DOHH2 (cell line): ENCODE data around the gene ADRA2A.

Experiments
- H3F3A ChIP-seq: fragments of 200-600 bp; sonication (generic), shearing (Covaris generic); 2 replicates; pipeline ENCODE4 v1.6.0; 2016; ENCODE audit warnings: antibody characterized with exemption, mild to moderate bottlenecking; ENCODE audit not compliant: control insufficient read depth, insufficient read depth
- H3K27ac ChIP-seq: fragments of 200-600 bp; sonication (generic); 2 replicates; pipeline ENCODE4 v1.5.1; 2014; ENCODE audit warnings: low read depth, mild to moderate bottlenecking, low read length, moderate library complexity
- H3K27me3 ChIP-seq: fragments of 200-600 bp; sonication (generic); 2 replicates; pipeline ENCODE4 v1.6.1; 2014; ENCODE audit warnings: mild to moderate bottlenecking, low read length, mixed read lengths; ENCODE audit not compliant: control insufficient read depth
- H3K36me3 ChIP-seq: fragments of 200-600 bp; sonication (generic); 2 replicates; pipeline ENCODE4 v1.6.1; 2014; ENCODE audit warnings: mild to moderate bottlenecking, low read length, moderate library complexity, mixed read lengths; ENCODE audit not compliant: control insufficient read depth
- H3K4me1 ChIP-seq: fragments of 200-600 bp; sonication (generic); 2 replicates; pipeline ENCODE4 v1.6.1; 2014; ENCODE audit warnings: mild to moderate bottlenecking, low read length, mixed read lengths; ENCODE audit not compliant: control insufficient read depth
- H3K4me2 ChIP-seq: fragments of 200-600 bp; sonication (generic); 2 replicates; pipeline ENCODE4 v1.6.0; 2014; ENCODE audit warnings: mild to moderate bottlenecking, low read length, moderate library complexity
- H3K4me3 ChIP-seq: fragments of 200-600 bp; sonication (generic); 2 replicates; pipeline ENCODE4 v1.5.1; 2014; ENCODE audit warnings: mild to moderate bottlenecking, low read length, mixed read lengths
- H3K79me2 ChIP-seq: fragments of 200-600 bp; sonication (generic); 2 replicates; pipeline ENCODE4 v1.6.1; 2014; ENCODE audit warnings: mild to moderate bottlenecking, low read length, mixed read lengths; ENCODE audit not compliant: control insufficient read depth
- H3K9me2 ChIP-seq: fragments of 200-600 bp; sonication (generic); replicated peaks from 2 replicates; pipeline ENCODE4 v1.6.1; 2014; ENCODE audit warnings: mild to moderate bottlenecking, low read length, mixed read lengths; ENCODE audit not compliant: control insufficient read depth
- H3K9me3 ChIP-seq: fragments of 200-600 bp; sonication (generic); 2 replicates; pipeline ENCODE4 v1.6.1; 2014; ENCODE audit warnings: antibody characterized with exemption, low read length, mixed read lengths; ENCODE audit not compliant: control insufficient read depth, insufficient read depth
- H4K20me1 ChIP-seq: fragments of 200-600 bp; sonication (generic); 2 replicates; pipeline ENCODE4 v1.6.0; 2014; ENCODE audit warnings: low read depth, mild to moderate bottlenecking, antibody characterized with exemption, low read length, moderate library complexity; ENCODE audit not compliant: control insufficient read depth, insufficient read depth
- EZH2phosphoT487 ChIP-seq: fragments of 200-600 bp; sonication (generic); IDR thresholded peaks from 2 replicates; pipeline ENCODE4 v1.6.1; 2017; ENCODE audit warnings: borderline replicate concordance, mild to moderate bottlenecking, antibody characterized with exemption, low read length, moderate library complexity, mixed read lengths
- TF ChIP-seq, protein P1 (sequence below): fragments of 200-600 bp; sonication (generic); IDR thresholded peaks from one replicate; pipeline ENCODE4 v1.5.1; 2014; ENCODE audit warnings: antibody characterized with exemption, mild to moderate bottlenecking, low read depth, low read length; ENCODE audit not compliant: poor library complexity, severe bottlenecking

Gene ADRA2A

DNA sequence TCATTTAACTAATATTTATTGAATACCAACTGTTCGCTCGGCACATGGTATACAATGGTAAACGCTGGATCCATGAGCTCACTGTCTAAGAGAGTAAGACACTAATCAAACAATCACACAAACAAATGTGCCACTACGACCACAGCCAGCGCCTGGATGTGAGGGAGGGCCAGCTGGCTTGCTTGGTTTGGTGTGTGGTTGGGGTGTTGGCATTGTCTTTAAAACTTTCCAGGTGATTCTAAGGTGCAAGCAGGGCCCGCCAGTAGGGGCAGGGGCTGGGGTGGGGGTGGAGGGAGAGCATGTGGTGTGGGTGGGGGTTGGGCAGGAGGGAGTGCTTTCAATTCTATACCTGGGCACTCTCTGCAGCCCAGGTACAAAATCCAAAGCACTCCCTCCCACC lies 31.6 kb downstream of the ADRA2A start:
- peaks cover 4% of the 10 kb centered on the region; the same call in 1 of the 2 replicates for H3K27me3 ChIP-seq
- H3K4me1 ChIP-seq: no peaks in the 10 kb centered on the region
- no peaks in the 10 kb centered on the region for H3K9me3 ChIP-seq
- no peaks in the 10 kb centered on the region for H4K20me1 ChIP-seq
- H3K79me2 ChIP-seq: no peaks in the 10 kb centered on the region
- H3K4me3 ChIP-seq: no peak overlapping the region
- H3K36me3 ChIP-seq: no peaks in the 10 kb centered on the region
- no peaks in the 10 kb centered on the region for H3K9me2 ChIP-seq
- H3K27ac ChIP-seq: no peak overlapping the region
- TF ChIP-seq, protein P1, sequence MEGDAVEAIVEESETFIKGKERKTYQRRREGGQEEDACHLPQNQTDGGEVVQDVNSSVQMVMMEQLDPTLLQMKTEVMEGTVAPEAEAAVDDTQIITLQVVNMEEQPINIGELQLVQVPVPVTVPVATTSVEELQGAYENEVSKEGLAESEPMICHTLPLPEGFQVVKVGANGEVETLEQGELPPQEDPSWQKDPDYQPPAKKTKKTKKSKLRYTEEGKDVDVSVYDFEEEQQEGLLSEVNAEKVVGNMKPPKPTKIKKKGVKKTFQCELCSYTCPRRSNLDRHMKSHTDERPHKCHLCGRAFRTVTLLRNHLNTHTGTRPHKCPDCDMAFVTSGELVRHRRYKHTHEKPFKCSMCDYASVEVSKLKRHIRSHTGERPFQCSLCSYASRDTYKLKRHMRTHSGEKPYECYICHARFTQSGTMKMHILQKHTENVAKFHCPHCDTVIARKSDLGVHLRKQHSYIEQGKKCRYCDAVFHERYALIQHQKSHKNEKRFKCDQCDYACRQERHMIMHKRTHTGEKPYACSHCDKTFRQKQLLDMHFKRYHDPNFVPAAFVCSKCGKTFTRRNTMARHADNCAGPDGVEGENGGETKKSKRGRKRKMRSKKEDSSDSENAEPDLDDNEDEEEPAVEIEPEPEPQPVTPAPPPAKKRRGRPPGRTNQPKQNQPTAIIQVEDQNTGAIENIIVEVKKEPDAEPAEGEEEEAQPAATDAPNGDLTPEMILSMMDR: no peak
- TF ChIP-seq EZH2phosphoT487: no peak
- H3K4me2 ChIP-seq: no peak overlapping the region
- no peaks in the 10 kb centered on the region for H3F3A ChIP-seq

DNA sequence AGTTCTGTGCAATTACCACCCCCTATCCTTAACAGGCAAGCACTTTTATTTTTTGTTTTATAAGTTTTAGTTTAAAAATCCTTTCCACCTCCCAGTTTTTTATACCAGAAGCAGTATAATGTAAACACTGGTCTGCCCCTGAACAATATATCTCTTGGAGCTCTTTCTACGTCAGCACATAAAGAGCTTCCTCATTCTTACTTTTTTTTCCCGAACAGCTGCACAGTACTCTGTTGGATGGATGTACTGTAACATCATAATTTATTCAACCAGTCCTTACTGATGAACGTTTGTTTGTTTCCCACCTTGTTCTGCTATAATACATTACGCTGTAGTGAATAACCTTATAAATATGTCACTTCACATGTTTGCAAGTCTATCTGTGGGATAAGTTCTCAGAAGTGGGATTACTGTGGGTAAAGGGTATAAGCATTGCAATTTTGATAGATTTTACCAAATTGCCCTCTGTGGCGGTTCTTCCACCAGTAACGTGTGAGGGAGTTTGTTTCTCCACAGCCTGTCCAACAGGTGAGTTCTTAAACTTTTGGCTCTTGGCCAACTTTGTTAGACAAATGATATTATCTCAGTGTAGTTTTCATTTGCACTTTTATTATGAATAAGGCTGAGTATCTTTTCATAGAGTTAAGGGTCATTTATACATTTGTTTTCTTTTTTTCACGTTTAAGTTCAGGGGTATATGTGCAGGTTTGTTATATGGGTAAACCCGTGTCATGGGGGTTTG lies 32.8 kb downstream of the ADRA2A start:
- H4K20me1 ChIP-seq: no peaks in the 10 kb centered on the region
- no peak overlapping the region for H3K4me2 ChIP-seq
- TF ChIP-seq, protein P1: no peak
- TF ChIP-seq EZH2phosphoT487: no peak
- no peaks in the 10 kb centered on the region for H3K36me3 ChIP-seq
- no peak overlapping the region for H3K4me3 ChIP-seq
- no peak overlapping the region for H3K27ac ChIP-seq
- H3F3A ChIP-seq: no peaks in the 10 kb centered on the region
- H3K9me3 ChIP-seq: no peaks in the 10 kb centered on the region
- H3K9me2 ChIP-seq: no peaks in the 10 kb centered on the region
- H3K4me1 ChIP-seq: no peaks in the 10 kb centered on the region
- no peaks in the 10 kb centered on the region for H3K79me2 ChIP-seq
- H3K27me3 ChIP-seq: peaks cover 4% of the 10 kb centered on the region; the same call in 1 of the 2 replicates

DNA sequence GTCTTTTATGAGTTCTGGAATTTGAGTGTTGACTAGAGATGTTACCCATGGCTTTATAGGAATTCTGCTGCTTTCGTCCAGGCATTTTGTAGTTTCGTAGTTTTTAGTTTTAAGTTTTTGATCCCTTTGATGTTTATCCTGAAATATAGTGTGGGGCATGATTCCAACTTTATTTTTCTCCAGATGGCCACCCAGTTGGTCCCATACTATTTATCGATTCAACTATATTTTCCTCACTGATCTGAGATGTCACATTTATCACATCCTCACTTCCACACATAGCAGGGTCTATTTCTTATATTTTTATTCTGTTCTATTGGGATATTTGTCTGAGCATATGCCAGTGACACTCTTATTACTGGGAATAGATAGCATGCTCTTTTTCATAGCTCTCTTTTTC lies 33.9 kb downstream of the ADRA2A start:
- H3K4me2 ChIP-seq: no peak overlapping the region
- H3K36me3 ChIP-seq: no peaks in the 10 kb centered on the region
- peaks cover 4% of the 10 kb centered on the region; the same call in 1 of the 2 replicates for H3K27me3 ChIP-seq

More for the DNA sequence above, 33.9 kb downstream of the ADRA2A start:
- Histone ChIP-seq H3F3A (no peaks in the 10 kb centered on the region), H3K79me2 (no peaks in the 10 kb centered on the region), H3K4me3 (no peak overlapping the region), H3K4me1 (no peaks in the 10 kb centered on the region), H3K27ac (no peak overlapping the region), H3K9me2 (no peaks in the 10 kb centered on the region), H4K20me1 (no peaks in the 10 kb centered on the region), H3K9me3 (no peaks in the 10 kb centered on the region)
- TF ChIP-seq EZH2phosphoT487: no peak
- TF ChIP-seq, protein P1: no peak
